ENCODE data around the gene DIP2C.

DNA sequence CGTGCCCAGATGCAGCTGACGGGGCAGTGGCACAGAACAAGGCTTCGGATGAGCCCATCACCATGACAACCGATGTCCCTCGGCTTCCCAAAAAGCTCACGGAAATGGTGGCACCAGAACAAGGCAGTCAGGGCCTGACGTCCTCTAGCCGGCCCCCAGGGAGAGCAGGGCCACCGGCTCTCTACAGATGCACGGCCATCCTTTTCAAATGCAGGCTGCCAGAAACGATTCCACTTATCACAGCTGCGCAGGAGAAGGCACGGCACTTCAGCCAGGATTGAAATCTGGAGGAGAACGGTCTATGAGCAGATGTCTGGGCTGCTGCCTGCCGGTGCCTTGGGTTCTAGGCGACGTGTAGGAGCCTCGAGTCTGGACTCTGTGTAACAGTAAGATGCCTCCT, 330.4 kb downstream of the DIP2C start:
- TF ChIP-seq, protein P1, sequence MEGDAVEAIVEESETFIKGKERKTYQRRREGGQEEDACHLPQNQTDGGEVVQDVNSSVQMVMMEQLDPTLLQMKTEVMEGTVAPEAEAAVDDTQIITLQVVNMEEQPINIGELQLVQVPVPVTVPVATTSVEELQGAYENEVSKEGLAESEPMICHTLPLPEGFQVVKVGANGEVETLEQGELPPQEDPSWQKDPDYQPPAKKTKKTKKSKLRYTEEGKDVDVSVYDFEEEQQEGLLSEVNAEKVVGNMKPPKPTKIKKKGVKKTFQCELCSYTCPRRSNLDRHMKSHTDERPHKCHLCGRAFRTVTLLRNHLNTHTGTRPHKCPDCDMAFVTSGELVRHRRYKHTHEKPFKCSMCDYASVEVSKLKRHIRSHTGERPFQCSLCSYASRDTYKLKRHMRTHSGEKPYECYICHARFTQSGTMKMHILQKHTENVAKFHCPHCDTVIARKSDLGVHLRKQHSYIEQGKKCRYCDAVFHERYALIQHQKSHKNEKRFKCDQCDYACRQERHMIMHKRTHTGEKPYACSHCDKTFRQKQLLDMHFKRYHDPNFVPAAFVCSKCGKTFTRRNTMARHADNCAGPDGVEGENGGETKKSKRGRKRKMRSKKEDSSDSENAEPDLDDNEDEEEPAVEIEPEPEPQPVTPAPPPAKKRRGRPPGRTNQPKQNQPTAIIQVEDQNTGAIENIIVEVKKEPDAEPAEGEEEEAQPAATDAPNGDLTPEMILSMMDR (IDR thresholded peaks at IDR 0.05): no peak
- no peak for TF ChIP-seq POLR2A (IDR thresholded peaks at IDR 0.05)
